ENCODE data around the gene CNTNAP3.
"Not testable (repeated sequence)": the region's sequence is repeated elsewhere in the genome, so short reads cannot be mapped to it uniquely, and the experiment has no call there.

DNA sequence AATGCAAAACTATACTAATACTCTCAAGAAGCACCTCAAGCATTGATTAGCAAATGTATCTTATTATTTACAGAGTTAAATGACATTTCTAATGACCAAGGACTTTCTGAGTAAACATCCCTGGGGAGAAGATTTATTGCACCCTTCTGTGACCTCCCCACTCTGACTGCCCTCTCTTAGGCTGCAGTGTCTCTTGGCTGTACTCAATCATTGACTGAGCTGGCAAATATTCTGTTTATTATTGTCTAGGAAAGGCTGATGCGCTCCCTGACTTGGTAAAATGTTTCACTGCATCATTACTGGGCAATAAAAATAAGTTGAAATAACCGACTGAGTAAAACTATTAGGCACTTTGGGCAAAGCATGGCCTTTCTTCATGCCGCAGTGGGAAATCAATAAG, 130.3 kb downstream of the CNTNAP3 start:
- TF ChIP-seq, protein P1, sequence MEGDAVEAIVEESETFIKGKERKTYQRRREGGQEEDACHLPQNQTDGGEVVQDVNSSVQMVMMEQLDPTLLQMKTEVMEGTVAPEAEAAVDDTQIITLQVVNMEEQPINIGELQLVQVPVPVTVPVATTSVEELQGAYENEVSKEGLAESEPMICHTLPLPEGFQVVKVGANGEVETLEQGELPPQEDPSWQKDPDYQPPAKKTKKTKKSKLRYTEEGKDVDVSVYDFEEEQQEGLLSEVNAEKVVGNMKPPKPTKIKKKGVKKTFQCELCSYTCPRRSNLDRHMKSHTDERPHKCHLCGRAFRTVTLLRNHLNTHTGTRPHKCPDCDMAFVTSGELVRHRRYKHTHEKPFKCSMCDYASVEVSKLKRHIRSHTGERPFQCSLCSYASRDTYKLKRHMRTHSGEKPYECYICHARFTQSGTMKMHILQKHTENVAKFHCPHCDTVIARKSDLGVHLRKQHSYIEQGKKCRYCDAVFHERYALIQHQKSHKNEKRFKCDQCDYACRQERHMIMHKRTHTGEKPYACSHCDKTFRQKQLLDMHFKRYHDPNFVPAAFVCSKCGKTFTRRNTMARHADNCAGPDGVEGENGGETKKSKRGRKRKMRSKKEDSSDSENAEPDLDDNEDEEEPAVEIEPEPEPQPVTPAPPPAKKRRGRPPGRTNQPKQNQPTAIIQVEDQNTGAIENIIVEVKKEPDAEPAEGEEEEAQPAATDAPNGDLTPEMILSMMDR (IDR thresholded peaks at IDR 0.05), result not testable (repeated sequence)
- not testable (repeated sequence) for TF ChIP-seq EP300, POLR2A (IDR thresholded peaks at IDR 0.05)
